Testis (tissue), 3 donors: ENCODE data around the gene KRTAP1-4. TPM values are rescaled to one million over a fixed set of nuclear protein-coding genes. Genes with fewer than 3 reads are reported as not detected.

Experiments
- DNase-seq: peaks from one replicate; pipeline ENCODE4 v3.0.0-alpha.2; 2019
- H3K27ac ChIP-seq, 2 donors: fragments of 200-600 bp; sonication (generic); one replicate each; pipeline ENCODE4 v1.5.1; 2019
- H3K27me3 ChIP-seq: fragments of 200-600 bp; sonication (generic); one replicate; pipeline ENCODE4 v1.5.1; 2019
- H3K36me3 ChIP-seq: fragments of 200-600 bp; sonication (generic); one replicate; pipeline ENCODE4 v1.5.1; 2017; ENCODE audit warnings: low read depth; ENCODE audit errors: missing control alignments
- H3K4me1 ChIP-seq: fragments of 200-600 bp; sonication (generic); one replicate; pipeline ENCODE4 v1.5.1; 2019
- H3K4me3 ChIP-seq, 2 donors: fragments of 200-600 bp; sonication (generic); one replicate each; pipeline ENCODE4 v1.5.1; 2017 to 2019
- H3K9me3 ChIP-seq: fragments of 200-600 bp; sonication (generic); one replicate; pipeline ENCODE4 v1.5.1; 2017
- CTCF ChIP-seq, 3 experiments: fragments of 450-650 bp in 2 of 3; fragments of 200-600 bp in 1 of 3; sonication (generic) in 1 of 3; IDR thresholded peaks; one replicate each; pipeline ENCODE4 v1.5.1; 2016 to 2019; ENCODE audit warnings: antibody characterized with exemption in 3 of 3, mild to moderate bottlenecking in 2 of 3, moderate library complexity in 1 of 3
- POLR2A ChIP-seq: fragments of 450-650 bp; IDR thresholded peaks from one replicate; pipeline ENCODE4 v1.6.1; 2017; ENCODE audit warnings: antibody characterized with exemption, mild to moderate bottlenecking, moderate library complexity
- WGBS, 2 donors: methylation state at CpG; one replicate each; pipeline ENCODE4 v1.1.5; 2018; 5-methylcytosine and 5-hydroxymethylcytosine counted together
- intact Hi-C: fragments of 100-400 bp; cut with DNase I; formaldehyde crosslinking; loops from one replicate; pipeline ENCODE4 v1.15.1; 2023; ENCODE audit warnings: low total_unique reads
- polyA plus RNA-seq: library from polyadenylated mRNA; stranded (reverse); fragments of 350-450 nt; fragmentation: Illumina TruSeq; extraction: RNeasy Lipid Tissue Mini Kit (QIAGEN cat#74804); gene quantifications from one replicate; pipeline ENCODE4 v1.2.3, GENCODE V29; 2014; ENCODE audit warnings: low read depth, low replicate concordance; ENCODE audit not compliant: insufficient read depth
- total RNA-seq, 2 donors: library from RNA; depleted of rRNA; stranded (reverse); fragments of >200 nt; gene quantifications; one replicate each; pipeline ENCODE4 v1.2.3, GENCODE V29; 2016

The KRTAP1-4 gene
- total and polyA plus RNA-seq, 3 donors from 2014 or later = not detected

GRCh38 chr17:41026715-41027471 is 3.1 kb downstream of the KRTAP1-4 start, which contains the start of gene KRTAP1-5:
Gene KRTAP1-5, minus strand, starts transcription at chr17:41027208. Its CDS starts 53 bp downstream, at chr17:41027155.
- Histone ChIP-seq H3K9me3 (no peaks in the 10 kb centered on the region), H3K4me3 (no peak within 1 kb of the TSS), H3K27ac (no peak within 1 kb of the TSS), H3K36me3 (no peaks in the 10 kb centered on the region), H3K4me1 (no peaks in the 10 kb centered on the region), H3K27me3 (no peaks in the 10 kb centered on the region)
- WGBS, 2 donors = 74 to 87% methylated on average over 4 to 9 of the region's 9 CpGs
- TF ChIP-seq CTCF (IDR thresholded peaks at IDR 0.05) = no peak
- no peak for TF ChIP-seq POLR2A
- no peak for DNase-seq
- intact Hi-C loops = no loop called here

GRCh38 chr17:41024697-41025096 is 5.3 kb downstream of the KRTAP1-4 start:
- no peak overlapping the region for H3K4me3 ChIP-seq
- no peak overlapping the region for H3K27ac ChIP-seq
- intact Hi-C loops = no loop called here
- DNase-seq = no peak
- H3K4me1 ChIP-seq = no peaks in the 10 kb centered on the region
- no peaks in the 10 kb centered on the region for H3K27me3 ChIP-seq
- TF ChIP-seq CTCF (IDR thresholded peaks at IDR 0.05) (no peak), POLR2A (no peak)
- WGBS, 2 donors = 75 to 87% methylated on average over 3 of the region's 3 CpGs
- no peaks in the 10 kb centered on the region for H3K9me3 ChIP-seq
- H3K36me3 ChIP-seq = no peaks in the 10 kb centered on the region

- Histone ChIP-seq H3K9me3 (no peaks in the 10 kb centered on the region), H3K27me3 (no peaks in the 10 kb centered on the region), H3K4me3 (no peak overlapping the region), H3K4me1 (no peaks in the 10 kb centered on the region), H3K36me3 (no peaks in the 10 kb centered on the region), H3K27ac (no peak overlapping the region)
- no peak for DNase-seq
- intact Hi-C loops = no loop called here
- TF ChIP-seq CTCF (IDR thresholded peaks at IDR 0.05) = no peak
- TF ChIP-seq POLR2A = no peak
Observed at GRCh38 chr17:41020336-41020735, 9.7 kb downstream of the KRTAP1-4 start.

GRCh38 chr17:41019415-41019814 is 10.6 kb downstream of the KRTAP1-4 start:
- Histone ChIP-seq H3K36me3 (no peaks in the 10 kb centered on the region), H3K9me3 (no peaks in the 10 kb centered on the region), H3K4me1 (no peaks in the 10 kb centered on the region), H3K4me3 (no peak overlapping the region), H3K27me3 (no peaks in the 10 kb centered on the region), H3K27ac (no peak overlapping the region)
- WGBS, 2 donors = 92 to 93% methylated on average over 3 of the region's 3 CpGs
- intact Hi-C loops = no loop called here
- DNase-seq = no peak
- TF ChIP-seq CTCF (IDR thresholded peaks at IDR 0.05) (no peak), POLR2A (no peak)

GRCh38 chr17:41018541-41018940 is 11.5 kb downstream of the KRTAP1-4 start:
- no peaks in the 10 kb centered on the region for H3K36me3 ChIP-seq
- H3K4me1 ChIP-seq = no peaks in the 10 kb centered on the region
- DNase-seq = no peak
- no peaks in the 10 kb centered on the region for H3K27me3 ChIP-seq
- no peak overlapping the region for H3K4me3 ChIP-seq
- no peak for TF ChIP-seq POLR2A
- no peak for TF ChIP-seq CTCF (IDR thresholded peaks at IDR 0.05)
- intact Hi-C loops = no loop called here
- no peak overlapping the region for H3K27ac ChIP-seq
- no peaks in the 10 kb centered on the region for H3K9me3 ChIP-seq
- WGBS, 2 donors = 81 to 85% methylated on average over 3 of the region's 3 CpGs
